ENCODE results near the gene SHE.

DNA sequence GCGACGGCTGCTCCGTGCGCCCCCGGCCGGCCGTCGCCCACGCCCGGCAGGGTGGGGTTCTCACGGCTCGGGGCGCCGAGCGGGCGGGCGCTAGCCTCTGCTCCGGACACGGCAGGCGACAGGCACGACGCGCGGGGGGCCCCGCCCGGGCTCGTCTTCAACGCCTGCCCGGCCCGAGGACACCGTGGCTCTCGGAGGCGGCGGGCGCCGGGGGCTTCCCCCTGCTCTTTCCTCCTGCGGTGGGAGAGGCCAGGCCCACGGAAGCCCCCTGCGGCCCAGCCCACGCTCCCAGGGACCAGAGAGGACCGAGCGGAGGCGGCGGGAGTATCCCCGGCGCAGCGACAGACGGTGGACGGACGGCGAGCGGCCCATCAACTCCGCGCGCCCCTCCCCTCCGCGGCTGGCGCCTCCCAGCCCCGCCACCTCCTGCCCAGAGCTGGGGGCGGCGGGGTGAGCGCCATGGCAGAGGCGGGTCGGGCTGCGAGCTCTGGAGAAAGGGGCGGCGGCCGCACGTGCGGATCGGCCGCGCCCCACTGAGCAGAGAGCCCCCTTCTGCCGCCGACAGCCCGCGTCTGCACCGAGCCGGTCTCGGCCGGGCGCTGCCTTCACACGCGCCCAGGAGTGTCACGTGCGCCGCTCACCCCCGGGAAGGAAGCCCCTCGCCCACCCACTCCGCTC lies at the start of gene SHE, which contains the start of gene TDRD10:
- TF ChIP-seq, protein P1, sequence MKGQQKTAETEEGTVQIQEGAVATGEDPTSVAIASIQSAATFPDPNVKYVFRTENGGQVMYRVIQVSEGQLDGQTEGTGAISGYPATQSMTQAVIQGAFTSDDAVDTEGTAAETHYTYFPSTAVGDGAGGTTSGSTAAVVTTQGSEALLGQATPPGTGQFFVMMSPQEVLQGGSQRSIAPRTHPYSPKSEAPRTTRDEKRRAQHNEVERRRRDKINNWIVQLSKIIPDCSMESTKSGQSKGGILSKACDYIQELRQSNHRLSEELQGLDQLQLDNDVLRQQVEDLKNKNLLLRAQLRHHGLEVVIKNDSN (IDR thresholded peaks at IDR 0.05), result no peak
- TF ChIP-seq, protein P2, sequence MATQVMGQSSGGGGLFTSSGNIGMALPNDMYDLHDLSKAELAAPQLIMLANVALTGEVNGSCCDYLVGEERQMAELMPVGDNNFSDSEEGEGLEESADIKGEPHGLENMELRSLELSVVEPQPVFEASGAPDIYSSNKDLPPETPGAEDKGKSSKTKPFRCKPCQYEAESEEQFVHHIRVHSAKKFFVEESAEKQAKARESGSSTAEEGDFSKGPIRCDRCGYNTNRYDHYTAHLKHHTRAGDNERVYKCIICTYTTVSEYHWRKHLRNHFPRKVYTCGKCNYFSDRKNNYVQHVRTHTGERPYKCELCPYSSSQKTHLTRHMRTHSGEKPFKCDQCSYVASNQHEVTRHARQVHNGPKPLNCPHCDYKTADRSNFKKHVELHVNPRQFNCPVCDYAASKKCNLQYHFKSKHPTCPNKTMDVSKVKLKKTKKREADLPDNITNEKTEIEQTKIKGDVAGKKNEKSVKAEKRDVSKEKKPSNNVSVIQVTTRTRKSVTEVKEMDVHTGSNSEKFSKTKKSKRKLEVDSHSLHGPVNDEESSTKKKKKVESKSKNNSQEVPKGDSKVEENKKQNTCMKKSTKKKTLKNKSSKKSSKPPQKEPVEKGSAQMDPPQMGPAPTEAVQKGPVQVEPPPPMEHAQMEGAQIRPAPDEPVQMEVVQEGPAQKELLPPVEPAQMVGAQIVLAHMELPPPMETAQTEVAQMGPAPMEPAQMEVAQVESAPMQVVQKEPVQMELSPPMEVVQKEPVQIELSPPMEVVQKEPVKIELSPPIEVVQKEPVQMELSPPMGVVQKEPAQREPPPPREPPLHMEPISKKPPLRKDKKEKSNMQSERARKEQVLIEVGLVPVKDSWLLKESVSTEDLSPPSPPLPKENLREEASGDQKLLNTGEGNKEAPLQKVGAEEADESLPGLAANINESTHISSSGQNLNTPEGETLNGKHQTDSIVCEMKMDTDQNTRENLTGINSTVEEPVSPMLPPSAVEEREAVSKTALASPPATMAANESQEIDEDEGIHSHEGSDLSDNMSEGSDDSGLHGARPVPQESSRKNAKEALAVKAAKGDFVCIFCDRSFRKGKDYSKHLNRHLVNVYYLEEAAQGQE (IDR thresholded peaks at IDR 0.05; ENCODE audit: low read depth), result no peak
- TF ChIP-seq FOXM1 (IDR thresholded peaks at IDR 0.05; ENCODE audit: borderline replicate concordance, low read depth) (no peak), CEBPB (IDR thresholded peaks at IDR 0.05) (no peak), TAF1 (IDR thresholded peaks at IDR 0.05; ENCODE audit: low read depth) (no peak), CREB1 (IDR thresholded peaks at IDR 0.05; ENCODE audit: low read depth) (no peak)
- TF ChIP-seq, protein P3, sequence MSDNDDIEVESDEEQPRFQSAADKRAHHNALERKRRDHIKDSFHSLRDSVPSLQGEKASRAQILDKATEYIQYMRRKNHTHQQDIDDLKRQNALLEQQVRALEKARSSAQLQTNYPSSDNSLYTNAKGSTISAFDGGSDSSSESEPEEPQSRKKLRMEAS (IDR thresholded peaks at IDR 0.05), result no peak

Measured in Ishikawa (cell line).